Ascending aorta (tissue), 2 donors: Measurements from ENCODE around the gene SLC16A4. TPM values are rescaled to one million over a fixed set of nuclear protein-coding genes. Genes with fewer than 3 reads are reported as not detected.

Source experiments
- DNase-seq, 2 donors: peaks; one replicate each; pipeline ENCODE4 v3.0.0-alpha.2; 2019; ENCODE audit warnings: low spot score in 2 of 2
- H3K27ac ChIP-seq, 2 donors: fragments of 200-600 bp; sonication (generic); one replicate each; pipeline ENCODE4 v1.5.1; 2016 to 2017; ENCODE audit warnings: mild to moderate bottlenecking in 1 of 2
- H3K27me3 ChIP-seq: fragments of 200-600 bp; sonication (generic); one replicate; pipeline ENCODE4 v1.5.1; 2017
- H3K36me3 ChIP-seq, 2 donors: fragments of 200-600 bp; sonication (generic); one replicate each; pipeline ENCODE4 v1.5.1; 2016
- H3K4me1 ChIP-seq, 2 donors: fragments of 200-600 bp; sonication (generic); one replicate each; pipeline ENCODE4 v1.5.1; 2016 to 2017; ENCODE audit warnings: mild to moderate bottlenecking in 1 of 2
- H3K4me3 ChIP-seq, 2 donors: fragments of 200-600 bp; sonication (generic); one replicate each; pipeline ENCODE4 v1.5.1; 2016 to 2017; ENCODE audit warnings: mild to moderate bottlenecking in 1 of 2
- H3K9me3 ChIP-seq, 2 donors: fragments of 200-600 bp; sonication (generic); one replicate each; pipeline ENCODE4 v1.5.1; 2016
- CTCF ChIP-seq, 3 experiments: fragments of 200-600 bp in 2 of 3; fragments of 450-650 bp in 1 of 3; sonication (generic) in 2 of 3; IDR thresholded peaks; one replicate each; pipeline ENCODE4 v1.5.1; 2016 to 2019; ENCODE audit warnings: antibody characterized with exemption in 3 of 3, mild to moderate bottlenecking in 1 of 3, moderate library complexity in 1 of 3
- intact Hi-C: fragments of 100-400 bp; cut with DNase I; formaldehyde crosslinking; loops from one replicate; pipeline ENCODE4 v1.15.1; 2023
- total RNA-seq: library from RNA; depleted of rRNA; stranded (reverse); fragments of >200 nt; gene quantifications from one replicate; pipeline ENCODE4 v1.1.0, GENCODE V29; 2016

SLC16A4 gene
- total RNA-seq, 1 donor from 2014 or later = 5.6 TPM

- Histone ChIP-seq H3K4me1 (no peaks in the 10 kb centered on the region), H3K9me3 (no peaks in the 10 kb centered on the region), H3K27ac (no peak overlapping the region), H3K27me3 (no peaks in the 10 kb centered on the region), H3K4me3 (no peak overlapping the region), H3K36me3 (peaks cover 14 to 39% of the 10 kb centered on the region in 2 donors)
- no peak for TF ChIP-seq CTCF (IDR thresholded peaks at IDR 0.05)
- no peak for DNase-seq
- intact Hi-C loops = no loop called here
These were observed 26.6 kb downstream of the SLC16A4 start for GRCh38 chr1:110364221-110364620.

- DNase-seq = no peak
- TF ChIP-seq CTCF (IDR thresholded peaks at IDR 0.05) = no peak
- Histone ChIP-seq H3K4me3 (no peak overlapping the region), H3K36me3 (peaks cover 11 to 33% of the 10 kb centered on the region in 2 donors), H3K9me3 (no peaks in the 10 kb centered on the region), H3K4me1 (no peaks in the 10 kb centered on the region), H3K27ac (no peak overlapping the region), H3K27me3 (no peaks in the 10 kb centered on the region)
- intact Hi-C loops = no loop called here
These were observed 29.0 kb downstream of the SLC16A4 start for GRCh38 chr1:110361856-110362255.

- H3K27me3 ChIP-seq = no peaks in the 10 kb centered on the region
- no peaks in the 10 kb centered on the region for H3K4me1 ChIP-seq
- H3K27ac ChIP-seq = no peak overlapping the region
- intact Hi-C loops = no loop called here
- H3K36me3 ChIP-seq = peaks cover 11 to 32% of the 10 kb centered on the region in 2 donors
- no peak for TF ChIP-seq CTCF (IDR thresholded peaks at IDR 0.05)
- no peak overlapping the region for H3K4me3 ChIP-seq
- H3K9me3 ChIP-seq = no peaks in the 10 kb centered on the region
- no peak for DNase-seq
These were observed 30.4 kb downstream of the SLC16A4 start for GRCh38 chr1:110360431-110360830.

GRCh38 chr1:110356379-110356778, 34.4 kb downstream of the SLC16A4 start:
- Histone ChIP-seq H3K9me3 (no peaks in the 10 kb centered on the region), H3K4me3 (no peak overlapping the region), H3K4me1 (peaks cover 0 to 2% of the 10 kb centered on the region in 2 donors), H3K27me3 (no peaks in the 10 kb centered on the region), H3K36me3 (peaks cover 0 to 12% of the 10 kb centered on the region in 2 donors), H3K27ac (no peak overlapping the region)
- no peak for DNase-seq
- intact Hi-C loops = no loop called here
- TF ChIP-seq CTCF (IDR thresholded peaks at IDR 0.05) = no peak

- intact Hi-C loops = no loop called here
- TF ChIP-seq CTCF (IDR thresholded peaks at IDR 0.05) = no peak
- Histone ChIP-seq H3K27me3 (no peaks in the 10 kb centered on the region), H3K4me1 (peaks cover 0 to 2% of the 10 kb centered on the region in 2 donors), H3K9me3 (no peaks in the 10 kb centered on the region), H3K36me3 (peaks cover 0 to 12% of the 10 kb centered on the region in 2 donors), H3K4me3 (no peak overlapping the region), H3K27ac (no peak overlapping the region)
- no peak for DNase-seq
These were observed 35.5 kb downstream of the SLC16A4 start for GRCh38 chr1:110355321-110355720.

GRCh38 chr1:110350360-110350759, 40.5 kb downstream of the SLC16A4 start:
- H3K4me3 ChIP-seq = no peak overlapping the region
- H3K27ac ChIP-seq = no peak overlapping the region
- no peak for TF ChIP-seq CTCF (IDR thresholded peaks at IDR 0.05)
- peaks cover 8 to 34% of the 10 kb centered on the region in 2 donors for H3K4me1 ChIP-seq
- intact Hi-C loops = no loop called here
- no peaks in the 10 kb centered on the region for H3K9me3 ChIP-seq
- no peak for DNase-seq
- peaks cover 5 to 14% of the 10 kb centered on the region in 2 donors for H3K36me3 ChIP-seq
- H3K27me3 ChIP-seq = no peaks in the 10 kb centered on the region
